Endothelial cell of umbilical vein (primary cell): ENCODE measurements around the gene SRPX.

Experiments used
- EZH2 ChIP-seq: IDR thresholded peaks from 2 replicates; pipeline ENCODE4 v1.6.1; 2012; ENCODE audit warnings: borderline replicate concordance, low read depth, mild to moderate bottlenecking, moderate library complexity, low read length, inconsistent platforms; ENCODE audit not compliant: severe bottlenecking
- GATA2 ChIP-seq: IDR thresholded peaks from 2 replicates; pipeline ENCODE4 v1.7.0; 2011; ENCODE audit warnings: low read depth, mild to moderate bottlenecking, moderate library complexity, mixed read lengths, low read length; ENCODE audit not compliant: insufficient read length, insufficient read depth
- MYC ChIP-seq: IDR thresholded peaks from one replicate; pipeline ENCODE4 v1.6.1; 2011; ENCODE audit warnings: mild to moderate bottlenecking, low read depth, low read length
- POLR2A ChIP-seq: IDR thresholded peaks from 2 replicates; pipeline ENCODE4 v1.6.1; 2012; ENCODE audit warnings: low read depth, mild to moderate bottlenecking, control low read depth, low read length
- POLR2AphosphoS5 ChIP-seq: IDR thresholded peaks from 2 replicates; pipeline ENCODE4 v1.6.1; 2012; ENCODE audit warnings: low read depth, mild to moderate bottlenecking, control low read depth, low read length, moderate library complexity; ENCODE audit not compliant: insufficient read depth
- TF ChIP-seq, protein P1 (sequence below), 2 donors: IDR thresholded peaks; 1 replicate in 1 of 2; 2 replicates in 1 of 2; pipeline ENCODE4 v1.5.1; 2011; ENCODE audit warnings: low read length in 2 of 2, mild to moderate bottlenecking in 2 of 2, moderate library complexity in 2 of 2, control low read depth in 1 of 2, inconsistent platforms in 1 of 2, low read depth in 1 of 2; ENCODE audit not compliant: insufficient read depth in 1 of 2; ENCODE audit errors: extremely low read depth in 1 of 2
- TF ChIP-seq, protein P2 (sequence below): IDR thresholded peaks from 2 replicates; pipeline ENCODE4 v1.6.1; 2011; ENCODE audit not compliant: insufficient read depth, insufficient read length

DNA sequence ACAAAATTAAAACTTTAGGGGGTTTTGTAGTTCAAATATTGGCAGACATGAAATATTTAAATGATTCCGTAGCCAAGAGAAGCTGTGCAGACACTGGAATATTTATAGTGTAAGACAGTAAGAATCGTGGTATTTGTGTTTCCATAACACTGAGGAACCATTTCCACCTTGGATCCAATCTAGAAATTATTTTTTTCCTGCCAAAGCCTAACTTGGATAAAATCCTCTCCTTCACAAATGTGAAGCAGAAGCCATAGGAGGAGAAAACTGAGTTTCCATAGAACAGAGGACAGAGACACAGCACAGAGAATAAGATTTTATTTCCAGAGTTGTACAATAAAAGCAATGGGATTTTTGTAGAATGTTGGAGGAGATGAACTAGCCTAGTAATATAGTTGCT is 19.9 kb upstream of the SRPX start:
- TF ChIP-seq GATA2, result no peak
- TF ChIP-seq, protein P1, sequence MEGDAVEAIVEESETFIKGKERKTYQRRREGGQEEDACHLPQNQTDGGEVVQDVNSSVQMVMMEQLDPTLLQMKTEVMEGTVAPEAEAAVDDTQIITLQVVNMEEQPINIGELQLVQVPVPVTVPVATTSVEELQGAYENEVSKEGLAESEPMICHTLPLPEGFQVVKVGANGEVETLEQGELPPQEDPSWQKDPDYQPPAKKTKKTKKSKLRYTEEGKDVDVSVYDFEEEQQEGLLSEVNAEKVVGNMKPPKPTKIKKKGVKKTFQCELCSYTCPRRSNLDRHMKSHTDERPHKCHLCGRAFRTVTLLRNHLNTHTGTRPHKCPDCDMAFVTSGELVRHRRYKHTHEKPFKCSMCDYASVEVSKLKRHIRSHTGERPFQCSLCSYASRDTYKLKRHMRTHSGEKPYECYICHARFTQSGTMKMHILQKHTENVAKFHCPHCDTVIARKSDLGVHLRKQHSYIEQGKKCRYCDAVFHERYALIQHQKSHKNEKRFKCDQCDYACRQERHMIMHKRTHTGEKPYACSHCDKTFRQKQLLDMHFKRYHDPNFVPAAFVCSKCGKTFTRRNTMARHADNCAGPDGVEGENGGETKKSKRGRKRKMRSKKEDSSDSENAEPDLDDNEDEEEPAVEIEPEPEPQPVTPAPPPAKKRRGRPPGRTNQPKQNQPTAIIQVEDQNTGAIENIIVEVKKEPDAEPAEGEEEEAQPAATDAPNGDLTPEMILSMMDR (IDR thresholded peaks at IDR 0.05; ENCODE audit: extremely low read depth in 1 of 2, insufficient read depth in 1 of 2, low read depth in 1 of 2, low read length in 2 of 2), result no peak
- TF ChIP-seq POLR2A, result no peak
- no peak for TF ChIP-seq MYC
- TF ChIP-seq EZH2, result no peak
- TF ChIP-seq, protein P2, sequence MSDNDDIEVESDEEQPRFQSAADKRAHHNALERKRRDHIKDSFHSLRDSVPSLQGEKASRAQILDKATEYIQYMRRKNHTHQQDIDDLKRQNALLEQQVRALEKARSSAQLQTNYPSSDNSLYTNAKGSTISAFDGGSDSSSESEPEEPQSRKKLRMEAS, result no peak
- no peak for TF ChIP-seq POLR2AphosphoS5
